ENCODE data around the gene C6.
"Not testable (repeated sequence)": the region's sequence is repeated elsewhere in the genome, so short reads cannot be mapped to it uniquely, and the experiment has no call there.

Gene C6

GRCh38 chr5:41213340-41213739, at the start of gene C6:
Gene C6, minus strand, starts transcription at chr5:41213532. Its CDS starts 10,302 bp downstream, at chr5:41203230.
- no peak for DNase-seq (ENCODE audit: low read depth in 3 of 3)

- no peak for DNase-seq (ENCODE audit: low read depth in 3 of 3)
Measured at GRCh38 chr5:41256400-41256799, 43.1 kb upstream of the C6 start.

GRCh38 chr5:41253109-41253508, 39.8 kb upstream of the C6 start:
- no peak for DNase-seq (ENCODE audit: low read depth in 3 of 3)

GRCh38 chr5:41252036-41252435, 38.7 kb upstream of the C6 start:
- no peak for DNase-seq (ENCODE audit: low read depth in 3 of 3)

- DNase-seq (ENCODE audit: low read depth in 3 of 3), result no peak
Measured at GRCh38 chr5:41250351-41250987, 37.1 kb upstream of the C6 start.

GRCh38 chr5:41247135-41247534, 33.8 kb upstream of the C6 start:
- no peak for DNase-seq (ENCODE audit: low read depth in 3 of 3)

GRCh38 chr5:41246376-41246775, 33.0 kb upstream of the C6 start:
- no peak for DNase-seq (ENCODE audit: low read depth in 3 of 3)

GRCh38 chr5:41243558-41243957, 30.2 kb upstream of the C6 start:
- no peak for DNase-seq (ENCODE audit: low read depth in 3 of 3)

GRCh38 chr5:41240985-41241384, 27.7 kb upstream of the C6 start:
- no peak for DNase-seq (ENCODE audit: low read depth in 3 of 3)

GRCh38 chr5:41240390-41240789, 27.1 kb upstream of the C6 start:
- DNase-seq (ENCODE audit: low read depth in 3 of 3), result no peak

- no peak for DNase-seq (ENCODE audit: low read depth in 3 of 3)
Measured at GRCh38 chr5:41234475-41234874, 21.1 kb upstream of the C6 start.

- DNase-seq (ENCODE audit: low read depth in 3 of 3), result no peak
Measured at GRCh38 chr5:41232797-41233196, 19.5 kb upstream of the C6 start.

GRCh38 chr5:41230276-41230675, 16.9 kb upstream of the C6 start:
- not testable (repeated sequence) for DNase-seq (ENCODE audit: low read depth in 3 of 3)

GRCh38 chr5:41223962-41224361, 10.6 kb upstream of the C6 start:
- DNase-seq (ENCODE audit: low read depth in 3 of 3), result no peak

- DNase-seq (ENCODE audit: low read depth in 3 of 3), result no peak
Measured at GRCh38 chr5:41219658-41220269, 6.4 kb upstream of the C6 start.

GRCh38 chr5:41218929-41219657, 5.8 kb upstream of the C6 start:
- DNase-seq (ENCODE audit: low read depth in 3 of 3), result no peak

- DNase-seq (ENCODE audit: low read depth in 3 of 3), result no peak
Measured at GRCh38 chr5:41214182-41214581, 850 bp upstream of the C6 start.

GRCh38 chr5:41212935-41213334, 397 bp downstream of the C6 start:
- no peak for DNase-seq (ENCODE audit: low read depth in 3 of 3)

- DNase-seq (ENCODE audit: low read depth in 3 of 3), result no peak
Measured at GRCh38 chr5:41211417-41211816, 1.9 kb downstream of the C6 start.

- not testable (repeated sequence) for DNase-seq (ENCODE audit: low read depth in 3 of 3)
Measured at GRCh38 chr5:41205475-41205874, 7.9 kb downstream of the C6 start.

- no peak for DNase-seq (ENCODE audit: low read depth in 3 of 3)
Measured at GRCh38 chr5:41203033-41203432, 10.3 kb downstream of the C6 start.

- no peak for DNase-seq (ENCODE audit: low read depth in 3 of 3)
Measured at GRCh38 chr5:41201082-41201772, 12.1 kb downstream of the C6 start.

- DNase-seq (ENCODE audit: low read depth in 3 of 3), result no peak
Measured at GRCh38 chr5:41200506-41200905, 12.8 kb downstream of the C6 start.
